AG10803 (cell line): Measurements from ENCODE around the gene CLTB.
A peak's percentile ranks its signal among the peaks of the same experiment; 100 is the strongest.
"Not testable (repeated sequence)": the region's sequence is repeated elsewhere in the genome, so short reads cannot be mapped to it uniquely, and the experiment has no call there.

Experiments used
- DNase-seq: peaks from one replicate; pipeline ENCODE4 v3.0.0; 2010; ENCODE audit warnings: low read depth
- H3K4me3 ChIP-seq: 2 replicates; pipeline ENCODE4 v1.5.1; 2011; ENCODE audit warnings: mild to moderate bottlenecking, low read length, control low read depth
- CTCF ChIP-seq: conservative IDR thresholded peaks from 2 replicates; pipeline ENCODE4 v1.5.1; 2011; ENCODE audit warnings: mild to moderate bottlenecking, low read length, control low read depth, inconsistent platforms

CLTB gene

GRCh38 chr5:176447978-176448608, 31.8 kb upstream of the CLTB start, which contains the start of gene FAF2:
FAF2 (plus strand) TSS chr5:176448385; CDS start chr5:176448408, 23 bp downstream.
- TF ChIP-seq CTCF, result peak; percentile 65
- DNase-seq, result peak; percentile 99
- peak within 1 kb of the TSS; percentile 100 for H3K4me3 ChIP-seq

- DNase-seq, result no peak
- peak overlapping the region; percentile 85 for H3K4me3 ChIP-seq
- TF ChIP-seq CTCF, result no peak; the same call in 1 of the 2 replicates
Observed at GRCh38 chr5:176447591-176447977, 31.2 kb upstream of the CLTB start.

GRCh38 chr5:176446884-176447590, 30.7 kb upstream of the CLTB start:
- no peak for DNase-seq
- H3K4me3 ChIP-seq, result peak overlapping the region; percentile 85
- TF ChIP-seq CTCF, result no peak

- H3K4me3 ChIP-seq, result no peak overlapping the region
- TF ChIP-seq CTCF, result no peak
- no peak for DNase-seq
Observed at GRCh38 chr5:176446028-176446665, 29.8 kb upstream of the CLTB start.

- TF ChIP-seq CTCF, result no peak
- no peak overlapping the region for H3K4me3 ChIP-seq
- DNase-seq, result no peak
Observed at GRCh38 chr5:176444742-176445141, 28.4 kb upstream of the CLTB start.

GRCh38 chr5:176442911-176443310, 26.6 kb upstream of the CLTB start:
- not testable (repeated sequence) for H3K4me3 ChIP-seq, DNase-seq

- H3K4me3 ChIP-seq, result no peak overlapping the region
- no peak for DNase-seq
- no peak for TF ChIP-seq CTCF
Observed at GRCh38 chr5:176441921-176442323, 25.6 kb upstream of the CLTB start.
